GM19324 (cell line): ENCODE data around the gene EPN1.
A peak's percentile ranks its signal among the peaks of the same experiment; 100 is the strongest.

Experiments used
- ATAC-seq: cut with Tn5 transposase; IDR thresholded peaks from one replicate; pipeline ENCODE4 v1.9.1; 2021; ENCODE audit warnings: mild to moderate bottlenecking, moderate library complexity; ENCODE audit not compliant: unreplicated experiment, low FRiP score

Gene EPN1

DNA sequence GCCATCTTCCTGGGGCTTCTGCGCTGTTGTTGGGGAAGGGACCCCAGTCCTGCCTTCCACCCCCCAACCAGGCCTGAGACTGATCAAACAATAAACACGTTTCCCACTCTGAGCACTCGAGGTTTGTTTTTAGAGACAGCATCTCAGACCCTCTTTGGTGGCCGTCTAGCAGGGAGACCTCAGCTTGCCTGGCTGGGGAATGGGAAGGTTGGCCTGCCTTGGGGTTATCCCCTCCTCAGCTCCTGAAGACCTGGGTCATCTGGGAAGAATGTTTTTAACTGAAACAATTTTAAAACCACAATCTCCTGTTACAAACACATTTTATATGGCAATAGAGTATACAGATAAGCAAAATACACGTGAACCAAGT, 29.5 kb upstream of the EPN1 start:
- ATAC-seq: no peak

DNA sequence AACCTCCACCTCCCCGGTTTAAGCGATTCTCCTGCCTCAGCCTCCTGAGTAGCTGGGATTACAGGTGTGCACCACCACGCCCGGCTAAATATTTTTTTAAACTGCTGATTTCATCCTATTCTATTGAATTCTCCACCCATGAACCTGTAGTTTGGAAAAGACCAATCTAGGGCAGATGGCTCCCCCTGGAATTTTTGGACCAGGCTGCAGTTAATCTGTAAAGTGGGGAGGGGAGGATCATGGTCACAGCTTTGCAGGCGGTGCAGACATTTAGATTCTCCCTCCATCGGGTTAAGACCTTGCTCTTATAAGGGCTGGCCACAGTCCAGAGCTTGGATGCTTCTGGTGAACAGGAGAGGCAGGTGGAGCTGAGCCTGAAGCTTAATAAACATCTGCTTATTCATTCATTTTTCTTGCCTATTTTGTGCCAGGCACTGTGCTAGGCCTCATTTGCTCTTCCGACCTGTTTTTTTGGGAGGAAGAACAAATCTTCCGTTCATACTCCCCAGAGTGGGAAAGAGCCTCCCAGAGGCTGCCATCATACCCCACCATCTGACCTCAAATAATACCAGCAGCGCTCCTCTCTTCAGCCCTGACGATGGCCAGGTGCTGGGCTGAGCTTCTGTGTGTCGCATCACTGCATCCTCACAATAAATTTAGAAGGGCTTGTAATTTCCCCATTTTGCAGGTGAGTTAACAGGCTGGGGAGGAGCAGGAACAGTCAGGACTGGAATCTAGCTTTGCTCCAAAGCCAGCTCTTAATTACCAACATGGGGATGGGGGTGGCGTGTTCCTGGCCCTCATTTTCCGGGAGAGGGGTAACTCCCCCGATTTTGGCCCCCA, 27.9 kb upstream of the EPN1 start:
- ATAC-seq: no peak

DNA sequence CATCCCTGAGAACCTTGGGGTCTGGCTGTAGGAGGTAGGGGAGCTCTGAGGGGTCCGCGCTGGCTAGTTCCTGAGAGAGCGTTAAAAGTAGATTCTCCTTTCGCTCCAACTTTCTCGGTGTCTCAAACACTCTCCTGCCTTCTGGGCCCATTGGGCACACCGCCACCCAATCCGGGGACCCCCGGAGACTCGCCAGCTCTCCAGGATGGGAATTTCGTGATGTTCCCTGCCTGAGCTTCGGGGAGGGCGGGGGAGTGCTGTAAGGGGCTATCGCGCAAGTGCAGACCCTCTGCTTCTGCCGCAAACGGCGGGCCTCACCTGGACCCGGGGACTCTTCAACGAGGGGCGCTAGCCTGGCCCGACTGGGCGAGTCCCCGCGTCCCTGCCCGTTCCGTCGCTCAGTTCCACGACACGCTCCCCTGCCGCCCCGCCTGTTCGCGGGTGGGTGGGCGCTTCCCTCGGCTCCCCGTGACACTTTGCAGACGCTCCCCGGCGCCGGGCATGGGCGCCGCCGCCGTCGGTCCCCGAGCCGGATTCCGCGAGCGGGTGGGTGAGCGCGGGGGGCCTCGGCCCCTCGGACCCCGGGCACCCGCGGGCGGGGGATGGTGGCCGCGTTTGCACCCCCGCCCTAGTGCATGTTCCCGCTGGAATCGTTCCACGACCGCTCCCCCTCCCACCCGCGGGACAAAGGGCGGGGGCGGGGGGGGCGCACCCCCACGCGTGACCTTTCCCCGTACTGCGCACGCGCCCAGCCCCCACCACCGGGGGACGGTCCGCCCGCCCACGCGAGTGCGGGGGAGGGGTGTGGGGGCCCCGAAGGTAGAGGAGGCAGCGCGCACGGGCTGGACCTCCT, 27.1 kb upstream of the EPN1 start, which contains the start of gene CCDC106:
Gene CCDC106, plus strand, starts transcription at position 481 of the 853 bp plus-strand sequence. CDS start 835 bp downstream, outside the sequence.
- ATAC-seq: no peak

DNA sequence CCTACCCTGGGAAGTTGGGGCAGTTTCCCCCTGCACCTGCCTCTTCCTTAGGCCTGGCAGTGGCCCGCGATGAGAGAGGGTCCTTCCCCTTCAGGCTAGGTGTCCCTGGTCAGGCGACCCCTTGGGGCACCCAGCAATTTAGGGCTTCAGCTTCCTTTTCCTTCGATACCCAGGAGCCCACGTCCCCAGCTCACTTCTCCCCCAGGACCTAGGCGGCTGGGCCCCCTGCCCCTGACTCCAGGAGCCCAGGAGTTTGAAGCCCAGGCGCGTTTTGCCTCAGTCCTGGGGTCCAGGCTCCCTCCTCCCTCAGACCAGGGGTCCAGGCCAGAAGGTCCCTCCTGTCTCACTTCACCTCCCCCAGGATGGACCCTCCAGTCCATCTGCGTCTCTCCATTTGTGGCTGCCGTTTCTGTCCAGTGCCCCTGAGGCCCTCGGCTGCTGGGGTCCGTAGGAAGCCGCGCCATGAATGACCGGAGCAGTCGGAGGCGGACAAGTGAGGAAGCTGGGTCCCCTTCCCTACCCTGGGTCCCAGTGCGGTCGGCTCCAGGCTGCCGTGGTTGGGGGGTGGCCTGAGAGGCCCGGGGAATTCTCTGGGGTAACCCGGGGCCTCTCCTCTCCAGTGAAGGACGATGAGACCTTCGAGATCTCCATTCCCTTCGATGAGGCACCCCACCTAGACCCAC, 26.3 kb upstream of the EPN1 start:
- no peak for ATAC-seq

DNA sequence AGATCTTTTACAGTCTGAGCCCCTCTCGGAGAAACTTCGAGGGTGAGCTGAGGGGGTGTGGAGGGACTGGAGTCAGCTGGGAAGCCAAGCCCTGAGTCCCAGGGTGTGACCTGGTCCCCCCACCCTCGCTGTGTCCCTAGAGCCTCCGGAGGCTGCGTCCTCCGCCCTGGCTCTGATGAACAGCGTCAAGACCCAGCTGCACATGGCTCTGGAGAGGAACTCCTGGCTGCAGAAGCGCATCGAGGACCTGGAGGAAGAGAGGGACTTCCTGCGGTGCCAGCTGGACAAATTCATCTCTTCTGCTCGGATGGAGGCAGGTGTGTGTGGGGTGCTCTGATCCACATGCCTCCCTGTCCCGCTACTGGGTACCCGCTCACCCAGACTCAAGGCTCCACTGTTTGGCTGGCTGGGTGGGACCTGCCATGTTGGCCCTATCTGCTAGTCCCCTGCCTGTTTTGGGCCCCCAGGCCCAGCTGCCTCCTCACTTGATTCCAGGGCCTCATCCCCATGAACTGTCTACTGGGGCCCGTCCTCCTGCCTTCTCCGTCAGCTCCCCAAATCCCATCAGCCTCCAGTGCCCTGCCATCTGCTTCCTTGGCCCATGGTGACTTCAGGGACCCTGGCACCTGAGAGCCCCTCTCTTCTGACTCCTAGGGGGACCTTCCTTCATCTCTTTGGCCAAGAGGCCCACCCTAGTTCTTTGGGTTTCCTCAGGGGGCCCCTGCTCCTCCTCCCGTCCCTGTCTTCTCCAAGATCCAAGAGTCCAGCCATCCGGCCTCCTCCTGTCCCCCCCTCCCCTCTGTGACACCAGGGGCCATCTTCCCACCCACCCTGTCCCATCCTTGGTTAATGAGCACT, 25.5 kb upstream of the EPN1 start:
- no peak for ATAC-seq

DNA sequence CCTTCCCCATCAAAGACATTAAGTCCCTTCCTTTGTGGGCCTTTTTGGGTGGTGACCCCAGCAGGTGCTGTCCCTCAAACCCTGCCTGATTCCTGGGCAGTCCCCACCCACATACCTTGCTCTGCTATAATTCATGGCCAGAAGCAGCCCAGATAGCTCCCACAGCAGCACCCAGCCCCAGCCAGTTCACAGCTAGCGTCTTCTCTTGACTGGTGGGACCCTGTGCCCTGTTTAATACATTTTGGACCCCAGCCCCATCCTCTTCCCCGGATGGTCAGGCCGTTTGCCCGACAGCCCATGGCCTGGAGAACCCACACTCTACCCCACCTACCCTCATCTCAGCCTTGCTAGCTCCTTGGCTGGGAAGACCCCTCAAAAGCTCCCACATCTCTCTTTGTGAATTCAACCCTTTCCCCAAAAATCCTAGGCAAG, 24.9 kb upstream of the EPN1 start:
- ATAC-seq: no peak

DNA sequence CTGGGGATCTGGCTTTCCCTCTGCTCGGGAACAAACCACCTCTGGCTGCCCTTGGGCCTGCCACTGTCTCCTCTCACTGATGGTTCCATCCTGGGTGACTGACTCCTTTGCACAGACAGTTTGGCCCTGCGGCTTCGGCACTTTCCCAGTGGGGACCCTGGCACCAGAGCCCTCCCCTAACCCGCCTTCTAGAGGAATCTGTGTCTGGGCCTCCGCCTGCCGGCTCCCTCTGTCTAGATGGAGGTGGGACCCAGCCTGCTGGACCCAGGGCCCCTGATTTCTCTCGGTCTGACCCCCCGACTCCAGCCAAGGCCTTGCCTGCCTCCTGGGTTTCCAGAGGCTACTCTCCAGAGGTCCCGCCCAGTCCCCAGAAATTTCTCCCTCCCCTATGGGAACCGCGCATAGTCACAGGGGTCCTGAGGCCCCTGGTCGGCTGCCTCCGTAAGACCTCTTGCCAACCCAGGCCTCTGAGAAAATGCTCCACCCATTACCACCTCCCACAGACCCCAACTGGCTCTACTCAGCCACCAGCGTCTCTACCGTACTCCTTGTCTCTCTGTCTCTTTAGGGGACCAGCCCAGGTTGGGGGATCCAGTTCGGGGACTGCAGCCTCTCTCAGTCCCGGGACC, 24.3 kb upstream of the EPN1 start:
- no peak for ATAC-seq

DNA sequence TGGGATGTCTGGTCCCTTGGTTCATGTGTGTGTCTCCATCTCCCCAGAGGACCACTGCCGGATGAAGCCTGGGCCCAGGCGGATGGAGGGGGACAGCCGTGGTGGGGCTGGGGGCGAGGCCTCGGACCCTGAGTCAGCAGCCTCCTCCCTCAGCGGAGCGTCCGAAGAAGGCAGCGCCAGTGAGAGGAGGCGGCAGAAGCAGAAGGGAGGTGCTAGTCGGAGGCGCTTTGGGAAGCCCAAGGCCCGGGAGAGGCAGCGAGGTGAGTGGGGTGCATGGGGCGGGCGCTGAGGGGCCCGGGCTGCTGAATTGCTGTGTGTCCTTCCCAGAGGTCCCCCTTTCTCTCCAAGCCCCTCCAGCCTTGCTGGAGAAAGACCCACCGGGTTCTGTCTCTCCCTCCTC, 23.8 kb upstream of the EPN1 start:
- no peak for ATAC-seq

DNA sequence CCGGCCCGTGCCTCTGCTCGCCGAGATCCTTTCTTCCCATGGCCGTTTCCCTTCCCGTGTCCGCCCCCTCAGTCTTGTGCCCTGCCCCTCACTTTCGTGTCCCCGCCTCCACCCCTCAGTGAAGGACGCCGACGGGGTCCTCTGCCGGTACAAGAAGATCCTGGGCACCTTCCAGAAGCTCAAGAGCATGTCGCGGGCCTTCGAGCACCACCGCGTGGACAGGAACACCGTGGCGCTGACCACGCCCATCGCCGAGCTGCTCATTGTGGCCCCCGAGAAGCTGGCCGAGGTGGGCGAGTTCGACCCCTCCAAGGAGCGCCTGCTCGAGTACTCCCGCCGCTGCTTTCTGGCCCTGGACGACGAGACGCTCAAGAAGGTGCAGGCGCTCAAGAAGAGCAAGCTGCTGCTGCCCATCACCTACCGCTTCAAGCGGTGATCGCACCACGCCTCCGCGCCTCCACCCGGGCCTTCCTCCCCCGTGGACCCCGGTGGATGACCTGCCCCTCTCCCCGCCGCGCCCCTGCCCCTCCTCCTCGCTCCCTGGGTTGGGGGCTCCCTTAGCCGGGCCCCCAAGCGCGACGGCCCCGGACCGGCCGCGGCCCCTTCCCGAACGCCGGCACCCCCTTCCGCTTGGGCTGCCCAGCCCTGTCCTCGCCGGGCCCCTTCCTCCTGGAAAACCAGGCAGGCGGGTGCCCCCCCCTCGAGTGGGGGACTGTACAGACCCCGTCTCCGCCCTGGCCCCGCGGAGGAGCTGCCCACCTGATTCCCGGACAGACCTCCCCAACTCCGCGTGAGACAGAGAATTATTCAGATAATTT, 22.5 kb upstream of the EPN1 start:
- ATAC-seq: no peak

DNA sequence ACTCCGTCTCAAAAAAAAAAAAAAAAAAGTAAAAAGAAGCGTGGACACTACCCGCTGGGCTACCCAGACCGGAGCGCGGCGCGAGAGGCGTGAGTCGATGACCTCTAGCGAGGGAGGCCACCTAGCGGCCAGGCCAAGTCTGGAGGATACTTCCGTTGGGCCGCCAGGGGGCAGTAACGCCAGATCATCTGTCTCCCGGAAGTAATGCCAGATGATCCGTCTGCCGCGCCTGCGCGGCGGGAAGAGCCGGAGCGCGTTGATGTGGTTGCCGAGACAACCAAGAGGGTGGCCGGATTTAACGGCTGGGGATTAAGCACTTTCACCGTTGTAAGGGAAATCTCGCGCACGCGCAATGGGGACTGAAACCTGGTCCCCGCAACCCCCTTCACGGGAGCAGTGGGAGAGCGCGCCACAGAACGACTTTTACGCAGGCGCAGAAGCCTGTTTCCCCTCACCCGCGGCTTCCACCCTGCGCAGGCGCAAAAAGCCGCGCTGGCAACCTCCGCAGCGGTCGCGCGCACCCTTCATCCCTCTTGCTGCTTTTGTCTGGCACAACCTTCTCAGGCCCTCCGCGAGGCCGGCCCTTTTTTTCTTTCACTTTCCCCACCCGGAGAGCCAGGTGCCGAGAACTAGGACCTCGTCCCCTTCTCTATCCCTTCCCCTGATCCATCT, 21.2 kb upstream of the EPN1 start:
- ATAC-seq: peak; percentile 48

DNA sequence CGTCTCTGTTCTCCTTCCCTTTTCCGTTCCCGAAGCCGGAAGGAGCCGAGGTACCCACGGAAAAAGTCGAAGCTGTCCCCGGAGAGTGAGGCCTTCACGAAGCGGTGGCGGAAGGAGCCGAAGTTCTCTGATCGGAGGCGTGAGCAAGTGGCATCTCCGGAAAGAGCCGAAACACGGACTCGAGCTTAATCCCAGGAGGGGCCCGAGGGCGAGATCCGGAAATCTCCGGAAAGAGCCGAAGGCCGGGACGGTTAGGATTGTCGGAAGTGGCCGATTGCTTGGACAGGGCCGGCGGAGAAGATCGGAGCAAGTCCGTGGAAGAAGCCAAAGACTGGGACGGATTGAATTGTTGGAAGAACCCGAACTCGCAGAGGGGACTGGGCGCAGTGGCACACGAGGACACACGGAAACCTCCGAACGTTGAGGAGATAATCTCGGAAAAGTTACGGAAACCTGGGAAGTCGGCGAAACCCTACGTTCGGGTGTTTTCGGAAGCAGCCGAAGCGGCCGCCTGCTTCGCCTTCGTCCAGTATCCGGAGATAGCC, 20.6 kb upstream of the EPN1 start:
- ATAC-seq: peak; percentile 63

DNA sequence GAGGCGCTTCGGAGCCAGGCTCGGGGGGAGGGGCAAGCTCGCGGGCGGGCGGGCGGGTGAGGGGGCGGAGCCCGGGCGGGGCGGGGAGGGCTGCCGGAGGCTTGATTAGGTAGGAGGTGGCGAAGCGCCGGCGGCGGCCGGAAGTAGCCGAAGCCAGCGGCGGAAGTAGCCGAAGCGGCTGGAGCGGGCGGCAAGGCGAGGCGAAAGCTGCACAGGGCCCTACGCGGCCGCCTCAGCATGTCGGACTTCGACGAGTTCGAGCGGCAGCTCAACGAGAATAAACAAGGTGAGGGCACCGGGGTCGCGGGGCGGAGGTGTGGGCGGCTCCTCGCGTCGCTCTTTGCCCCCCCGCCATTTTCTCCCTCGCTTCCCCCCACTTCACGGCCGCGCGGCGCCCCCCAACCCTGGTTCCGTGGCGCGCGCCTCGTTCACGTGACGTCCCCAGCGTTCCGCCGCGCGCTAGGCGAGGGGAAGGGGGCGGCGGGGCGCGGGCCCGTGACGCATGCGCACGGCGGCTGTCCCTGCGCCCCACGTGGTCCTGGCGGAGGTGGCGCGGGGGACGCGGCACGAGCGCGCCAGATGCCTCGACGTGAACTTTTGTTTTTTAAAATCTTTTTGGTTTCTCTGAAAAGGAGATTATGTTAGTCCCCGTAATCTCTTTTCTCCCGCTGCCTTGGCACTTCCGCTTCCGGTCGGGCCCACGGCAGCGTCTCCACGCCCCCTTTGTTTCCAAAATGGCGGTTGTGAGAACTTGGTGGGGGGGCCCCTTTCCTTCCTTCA, 20.0 kb upstream of the EPN1 start, which contains the start of gene U2AF2:
Gene U2AF2, plus strand, starts transcription at position 168 of the 780 bp plus-strand sequence. Its CDS starts 70 bp downstream, at position 238.
- ATAC-seq: peak; percentile 25

DNA sequence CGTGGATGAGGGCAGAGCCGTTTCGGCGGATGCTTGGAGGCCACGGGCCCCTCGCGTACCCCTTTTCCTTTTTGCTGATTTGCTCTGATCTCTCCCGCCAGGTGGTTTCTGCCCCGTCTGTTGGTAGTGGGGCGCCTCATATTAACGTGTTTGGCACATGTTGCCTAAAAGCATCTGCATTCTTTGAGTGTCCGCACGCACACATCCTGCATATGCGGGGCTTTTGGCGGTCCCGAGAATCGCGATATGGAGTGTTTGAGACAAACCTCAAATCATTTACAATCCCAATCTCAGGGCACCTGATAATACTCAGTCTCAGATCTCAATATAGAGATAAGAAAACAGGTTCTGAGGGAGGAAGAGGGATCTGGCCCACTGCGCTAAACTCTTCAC, 19.4 kb upstream of the EPN1 start:
- no peak for ATAC-seq

DNA sequence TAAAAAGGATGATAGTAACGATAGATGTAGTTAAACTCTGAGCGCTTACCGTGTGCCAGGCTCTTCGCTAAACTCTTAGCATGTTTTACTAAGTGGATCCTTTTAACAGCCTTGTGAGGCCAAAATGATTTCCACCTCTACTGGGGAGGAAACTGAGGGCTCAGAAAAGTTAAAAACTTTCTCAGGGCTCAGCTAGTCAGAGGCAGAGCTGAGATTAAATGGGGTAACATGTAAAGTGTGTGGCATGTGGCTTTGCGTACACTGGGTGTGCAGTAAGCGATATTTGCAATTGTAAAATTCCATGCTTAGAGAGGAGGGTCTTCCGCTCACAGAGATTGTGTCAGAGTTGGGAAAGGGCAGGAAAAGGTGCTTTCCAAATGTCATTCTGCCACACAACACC, 18.5 kb upstream of the EPN1 start:
- no peak for ATAC-seq

DNA sequence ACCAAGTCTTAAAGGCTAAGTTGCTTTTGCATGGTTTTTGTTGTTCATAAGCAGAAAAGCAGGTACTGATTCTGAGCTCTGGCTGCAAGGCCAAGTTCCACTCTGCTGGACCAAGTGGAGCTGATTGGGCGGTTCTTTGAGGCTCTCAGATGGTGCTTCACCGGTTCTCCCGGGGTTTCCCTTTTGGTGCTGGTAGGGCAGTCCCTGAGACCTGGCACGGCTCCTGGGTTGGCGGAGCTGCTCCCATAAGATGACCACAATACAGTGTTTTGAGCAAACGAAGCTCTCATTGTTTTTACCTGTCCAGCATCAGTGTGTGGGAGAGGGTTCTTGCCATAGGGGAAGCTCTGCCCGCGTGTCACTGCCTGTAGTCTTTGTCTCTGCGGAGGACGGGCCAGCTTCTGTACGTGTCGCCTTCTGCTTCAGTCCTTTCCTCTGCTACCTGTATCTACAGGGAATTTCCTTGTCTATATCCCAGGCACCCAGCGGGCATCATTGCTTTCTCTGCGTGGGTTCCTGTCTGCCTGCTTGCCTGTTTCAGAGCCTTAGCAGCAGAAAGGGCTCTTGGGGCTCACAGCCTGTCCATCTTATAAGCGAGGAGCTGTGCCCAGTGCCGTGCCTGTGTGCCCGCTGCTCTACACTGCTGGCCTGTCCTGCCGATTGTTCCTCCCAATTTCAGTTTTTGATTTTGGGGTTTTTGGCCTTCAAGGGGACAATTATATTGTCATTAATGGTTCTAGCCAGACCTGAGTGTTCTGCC, 17.9 kb upstream of the EPN1 start:
- ATAC-seq: no peak

DNA sequence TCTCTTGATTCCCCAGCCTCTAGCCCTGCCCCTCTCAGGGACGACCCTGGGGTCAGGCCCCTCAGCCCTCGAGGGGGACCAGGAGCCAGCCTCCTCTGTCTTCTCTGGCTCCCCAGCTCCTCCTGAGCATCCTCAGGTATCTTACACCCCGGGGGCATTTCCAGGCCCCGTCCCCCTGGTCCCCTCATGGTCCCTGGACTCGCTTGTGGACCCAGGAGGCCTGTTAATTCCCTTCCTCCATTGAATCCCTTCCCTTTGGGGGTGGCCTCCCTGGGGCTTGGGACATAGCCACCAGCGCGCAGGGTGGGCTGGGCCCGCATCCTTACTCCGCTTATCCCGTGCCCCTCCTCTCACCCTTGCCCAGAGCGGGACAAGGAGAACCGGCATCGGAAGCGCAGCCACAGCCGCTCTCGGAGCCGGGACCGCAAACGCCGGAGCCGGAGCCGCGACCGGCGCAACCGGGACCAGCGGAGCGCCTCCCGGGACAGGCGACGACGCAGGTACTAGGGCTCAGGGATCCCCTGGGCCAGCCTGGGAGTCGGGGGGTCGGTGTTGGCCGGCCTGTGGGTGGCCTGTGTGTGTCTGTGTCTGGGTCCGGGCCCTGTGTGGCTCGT, 16.1 kb upstream of the EPN1 start:
- no peak for ATAC-seq
